ENCODE measurements around the gene PATJ. TPM values are rescaled to one million over a fixed set of nuclear protein-coding genes. Genes with fewer than 3 reads are reported as not detected.

Gene PATJ
- polyA plus RNA-seq, 1 donor (not counting 4 experiments of a cell fraction or from before 2014, with no cell fraction given): 28.1 TPM

DNA sequence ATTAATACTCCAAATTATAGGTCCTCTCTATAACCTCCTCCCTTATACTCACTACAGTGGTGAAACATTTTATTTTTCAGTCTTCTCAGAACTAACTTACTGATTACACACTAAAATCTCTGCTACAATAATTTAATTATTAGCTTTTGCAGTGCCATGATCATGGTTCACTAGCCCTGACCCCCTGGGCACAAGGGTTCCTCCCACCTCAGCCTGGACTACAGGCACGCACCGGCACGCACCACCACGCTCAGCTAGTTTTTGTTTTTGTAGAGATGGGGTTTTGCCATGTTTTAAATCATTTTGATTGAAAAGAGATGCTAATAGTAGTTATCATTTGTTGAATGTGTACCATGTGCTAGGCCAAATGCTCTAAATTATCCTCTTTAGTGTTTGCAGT, 6.3 kb downstream of the PATJ start:
- Histone ChIP-seq H2AFZ (ENCODE audit: control insufficient read depth, low read length) (no peak overlapping the region), H3K9me3 (ENCODE audit: control insufficient read depth, low read depth, low read length) (no peaks in the 10 kb centered on the region), H4K20me1 (ENCODE audit: control insufficient read depth, extremely low read depth, insufficient read depth, low read length) (no peaks in the 10 kb centered on the region), H3K27me3 (ENCODE audit: control insufficient read depth, extremely low read depth, insufficient read depth, low read length) (no peaks in the 10 kb centered on the region), H3K4me3 (ENCODE audit: control insufficient read depth in 2 of 3, extremely low read depth in 1 of 3, insufficient read depth in 2 of 3, low read depth in 1 of 3, low read length in 3 of 3) (no peak overlapping the region), H3K36me3 (ENCODE audit: control insufficient read depth in 2 of 2, extremely low read depth in 1 of 2, insufficient read depth in 2 of 2, low read length in 2 of 2) (no peaks in the 10 kb centered on the region), H3K4me2 (ENCODE audit: control insufficient read depth, extremely low read depth, insufficient read depth, low read depth, low read length) (no peak overlapping the region), H3K4me1 (ENCODE audit: control insufficient read depth, extremely low read depth, insufficient read depth, low read length) (peaks cover 18% of the 10 kb centered on the region), H3K27ac (ENCODE audit: control insufficient read depth, insufficient read depth, low read length) (no peak overlapping the region), H3K79me2 (ENCODE audit: control insufficient read depth, insufficient read depth, low read length) (peaks cover 92% of the 10 kb centered on the region), H3K9ac (ENCODE audit: control insufficient read depth, extremely low read depth, insufficient read depth, low read length) (no peak overlapping the region), H3K9me1 (ENCODE audit: control insufficient read depth, extremely low read depth, insufficient read depth, low read length) (no peaks in the 10 kb centered on the region)
- dilution Hi-C loops (cut with MboI; ENCODE audit: extremely low pct_ligation_motif_present, low sequenced_read_pairs): no loop called here
- TF ChIP-seq, protein P1, sequence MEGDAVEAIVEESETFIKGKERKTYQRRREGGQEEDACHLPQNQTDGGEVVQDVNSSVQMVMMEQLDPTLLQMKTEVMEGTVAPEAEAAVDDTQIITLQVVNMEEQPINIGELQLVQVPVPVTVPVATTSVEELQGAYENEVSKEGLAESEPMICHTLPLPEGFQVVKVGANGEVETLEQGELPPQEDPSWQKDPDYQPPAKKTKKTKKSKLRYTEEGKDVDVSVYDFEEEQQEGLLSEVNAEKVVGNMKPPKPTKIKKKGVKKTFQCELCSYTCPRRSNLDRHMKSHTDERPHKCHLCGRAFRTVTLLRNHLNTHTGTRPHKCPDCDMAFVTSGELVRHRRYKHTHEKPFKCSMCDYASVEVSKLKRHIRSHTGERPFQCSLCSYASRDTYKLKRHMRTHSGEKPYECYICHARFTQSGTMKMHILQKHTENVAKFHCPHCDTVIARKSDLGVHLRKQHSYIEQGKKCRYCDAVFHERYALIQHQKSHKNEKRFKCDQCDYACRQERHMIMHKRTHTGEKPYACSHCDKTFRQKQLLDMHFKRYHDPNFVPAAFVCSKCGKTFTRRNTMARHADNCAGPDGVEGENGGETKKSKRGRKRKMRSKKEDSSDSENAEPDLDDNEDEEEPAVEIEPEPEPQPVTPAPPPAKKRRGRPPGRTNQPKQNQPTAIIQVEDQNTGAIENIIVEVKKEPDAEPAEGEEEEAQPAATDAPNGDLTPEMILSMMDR (optimal IDR thresholded peaks at IDR 0.05 in 1 of 3, IDR thresholded peaks at IDR 0.05 in 1 of 3, conservative IDR thresholded peaks at IDR 0.05 in 1 of 3; ENCODE audit: extremely low read depth in 1 of 3, insufficient read depth in 2 of 3, low read length in 3 of 3): no peak
- no peak for TF ChIP-seq EZH2 (IDR thresholded peaks at IDR 0.05; ENCODE audit: low read length)
- no peak for FAIRE-seq
- no peak for DNase-seq (ENCODE audit: low read depth, low spot score)

DNA sequence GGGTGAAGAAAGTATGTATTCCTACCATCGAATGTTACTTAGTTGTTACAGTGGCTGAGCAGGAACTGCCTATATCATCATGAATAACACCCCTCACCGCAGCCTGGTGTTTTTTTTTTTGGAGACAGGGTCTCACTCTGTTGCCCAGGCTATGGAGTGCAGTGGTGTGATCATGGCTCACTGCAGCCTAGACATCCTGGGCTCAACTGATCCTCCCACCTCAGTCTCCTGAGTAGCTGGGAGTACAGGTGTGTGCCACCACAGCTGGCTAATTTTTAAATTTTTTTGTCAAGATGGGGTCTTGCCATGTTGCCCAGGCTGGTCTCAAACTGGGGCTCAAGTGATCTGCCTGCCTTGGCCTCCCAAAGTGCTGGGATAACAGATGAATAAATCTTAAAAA, 7.3 kb downstream of the PATJ start:
- H3K36me3 ChIP-seq (ENCODE audit: control insufficient read depth in 2 of 2, extremely low read depth in 1 of 2, insufficient read depth in 2 of 2, low read length in 2 of 2): no peaks in the 10 kb centered on the region
- H3K4me1 ChIP-seq (ENCODE audit: control insufficient read depth, extremely low read depth, insufficient read depth, low read length): peaks cover 15% of the 10 kb centered on the region
- DNase-seq (ENCODE audit: low read depth, low spot score): no peak
- H2AFZ ChIP-seq (ENCODE audit: control insufficient read depth, low read length): no peak overlapping the region
- H3K27ac ChIP-seq (ENCODE audit: control insufficient read depth, insufficient read depth, low read length): no peak overlapping the region
- no peaks in the 10 kb centered on the region for H4K20me1 ChIP-seq (ENCODE audit: control insufficient read depth, extremely low read depth, insufficient read depth, low read length)
- no peaks in the 10 kb centered on the region for H3K9me1 ChIP-seq (ENCODE audit: control insufficient read depth, extremely low read depth, insufficient read depth, low read length)
- no peaks in the 10 kb centered on the region for H3K9me3 ChIP-seq (ENCODE audit: control insufficient read depth, low read depth, low read length)
- no peak overlapping the region for H3K4me3 ChIP-seq (ENCODE audit: control insufficient read depth in 2 of 3, extremely low read depth in 1 of 3, insufficient read depth in 2 of 3, low read depth in 1 of 3, low read length in 3 of 3)
- no peak overlapping the region for H3K4me2 ChIP-seq (ENCODE audit: control insufficient read depth, extremely low read depth, insufficient read depth, low read depth, low read length)
- TF ChIP-seq, protein P1 (optimal IDR thresholded peaks at IDR 0.05 in 1 of 3, IDR thresholded peaks at IDR 0.05 in 1 of 3, conservative IDR thresholded peaks at IDR 0.05 in 1 of 3; ENCODE audit: extremely low read depth in 1 of 3, insufficient read depth in 2 of 3, low read length in 3 of 3): no peak
- no peak for TF ChIP-seq EZH2 (IDR thresholded peaks at IDR 0.05; ENCODE audit: low read length)
- peaks cover 85% of the 10 kb centered on the region for H3K79me2 ChIP-seq (ENCODE audit: control insufficient read depth, insufficient read depth, low read length)
- no peak for FAIRE-seq
- H3K27me3 ChIP-seq (ENCODE audit: control insufficient read depth, extremely low read depth, insufficient read depth, low read length): no peaks in the 10 kb centered on the region
- no peak overlapping the region for H3K9ac ChIP-seq (ENCODE audit: control insufficient read depth, extremely low read depth, insufficient read depth, low read length)
- dilution Hi-C loops (cut with MboI; ENCODE audit: extremely low pct_ligation_motif_present, low sequenced_read_pairs): no loop called here

Measured in keratinocyte (primary cell).